Astrocyte (in vitro differentiated cells and primary cell): ENCODE measurements around the gene DIP2C.

Experiments
- EZH2 ChIP-seq: IDR thresholded peaks from 2 replicates; pipeline ENCODE4 v1.6.1; 2012; ENCODE audit warnings: mild to moderate bottlenecking, low read length, inconsistent platforms; ENCODE audit not compliant: insufficient read depth
- TF ChIP-seq, protein P1 (sequence below): IDR thresholded peaks from 2 replicates; pipeline ENCODE4 v1.5.1; 2011; ENCODE audit warnings: low read depth, mild to moderate bottlenecking, inconsistent platforms, low read length, moderate library complexity; ENCODE audit not compliant: insufficient read depth

GRCh38 chr10:388661-389045, 300.8 kb downstream of the DIP2C start:
- TF ChIP-seq, protein P1, sequence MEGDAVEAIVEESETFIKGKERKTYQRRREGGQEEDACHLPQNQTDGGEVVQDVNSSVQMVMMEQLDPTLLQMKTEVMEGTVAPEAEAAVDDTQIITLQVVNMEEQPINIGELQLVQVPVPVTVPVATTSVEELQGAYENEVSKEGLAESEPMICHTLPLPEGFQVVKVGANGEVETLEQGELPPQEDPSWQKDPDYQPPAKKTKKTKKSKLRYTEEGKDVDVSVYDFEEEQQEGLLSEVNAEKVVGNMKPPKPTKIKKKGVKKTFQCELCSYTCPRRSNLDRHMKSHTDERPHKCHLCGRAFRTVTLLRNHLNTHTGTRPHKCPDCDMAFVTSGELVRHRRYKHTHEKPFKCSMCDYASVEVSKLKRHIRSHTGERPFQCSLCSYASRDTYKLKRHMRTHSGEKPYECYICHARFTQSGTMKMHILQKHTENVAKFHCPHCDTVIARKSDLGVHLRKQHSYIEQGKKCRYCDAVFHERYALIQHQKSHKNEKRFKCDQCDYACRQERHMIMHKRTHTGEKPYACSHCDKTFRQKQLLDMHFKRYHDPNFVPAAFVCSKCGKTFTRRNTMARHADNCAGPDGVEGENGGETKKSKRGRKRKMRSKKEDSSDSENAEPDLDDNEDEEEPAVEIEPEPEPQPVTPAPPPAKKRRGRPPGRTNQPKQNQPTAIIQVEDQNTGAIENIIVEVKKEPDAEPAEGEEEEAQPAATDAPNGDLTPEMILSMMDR: no peak
- no peak for TF ChIP-seq EZH2
